Neuronal stem cell (in vitro differentiated cells): ENCODE results near the gene VWC2L.

ENCODE experiments used
- DNase-seq: peaks from one replicate; pipeline ENCODE4 v3.0.0-alpha.2; 2013; ENCODE audit warnings: low spot score
- H2AFZ ChIP-seq: one replicate; pipeline ENCODE4 v1.6.1; 2013; ENCODE audit warnings: mild to moderate bottlenecking, low read length, inconsistent platforms
- H2AK5ac ChIP-seq: 2 replicates; pipeline ENCODE4 v1.6.1; 2013; ENCODE audit warnings: low read depth, mild to moderate bottlenecking, inconsistent platforms, low read length, moderate library complexity, mixed read lengths
- H2BK120ac ChIP-seq: 2 replicates; pipeline ENCODE4 v1.6.1; 2013; ENCODE audit warnings: low read depth, mild to moderate bottlenecking, inconsistent platforms, low read length, moderate library complexity, mixed read lengths
- H2BK12ac ChIP-seq: one replicate; pipeline ENCODE4 v1.6.1; 2013; ENCODE audit warnings: low read length, inconsistent platforms
- H2BK15ac ChIP-seq: 2 replicates; pipeline ENCODE4 v1.6.1; 2013; ENCODE audit warnings: mild to moderate bottlenecking, low read length, inconsistent platforms, mixed read lengths
- H2BK5ac ChIP-seq: one replicate; pipeline ENCODE4 v1.6.1; 2013; ENCODE audit warnings: inconsistent platforms, mild to moderate bottlenecking, low read length, moderate library complexity
- H3K14ac ChIP-seq: one replicate; pipeline ENCODE4 v1.6.1; 2013; ENCODE audit warnings: low read length, inconsistent platforms
- H3K18ac ChIP-seq: 2 replicates; pipeline ENCODE4 v1.6.1; 2013; ENCODE audit warnings: low read length, inconsistent platforms
- H3K23ac ChIP-seq: 2 replicates; pipeline ENCODE4 v1.6.1; 2013; ENCODE audit warnings: low read depth, mild to moderate bottlenecking, mixed read lengths, low read length, inconsistent platforms; ENCODE audit not compliant: poor library complexity
- H3K27ac ChIP-seq: replicated peaks from 3 replicates; pipeline ENCODE4 v1.5.1; 2013; ENCODE audit warnings: low read length, inconsistent platforms
- H3K27me3 ChIP-seq, 3 experiments: 2 replicates each; pipeline ENCODE4 v1.6.1; 2013; ENCODE audit warnings: low read length in 3 of 3, mild to moderate bottlenecking in 2 of 3, inconsistent platforms in 1 of 3, low read depth in 1 of 3, mixed read lengths in 1 of 3, moderate library complexity in 1 of 3; ENCODE audit not compliant: control insufficient read depth in 3 of 3, insufficient read depth in 3 of 3
- H3K36me3 ChIP-seq, 2 donors: replicated peaks in 1 of 2; 2 replicates each; pipeline ENCODE4 v1.6.1; 2013; ENCODE audit warnings: low read length in 2 of 2; ENCODE audit not compliant: control insufficient read depth in 2 of 2, insufficient read depth in 2 of 2
- H3K4ac ChIP-seq: 2 replicates; pipeline ENCODE4 v1.6.1; 2013; ENCODE audit warnings: inconsistent platforms, mild to moderate bottlenecking, low read length, moderate library complexity
- H3K4me1 ChIP-seq, 2 donors: 1 replicate in 1 of 2; 2 replicates in 1 of 2; pipeline ENCODE4 v1.6.1; 2013; ENCODE audit warnings: low read length in 2 of 2, low read depth in 1 of 2; ENCODE audit not compliant: control insufficient read depth in 2 of 2, insufficient read depth in 1 of 2
- H3K4me2 ChIP-seq: one replicate; pipeline ENCODE4 v1.6.1; 2013; ENCODE audit warnings: mild to moderate bottlenecking, low read length, inconsistent platforms; ENCODE audit not compliant: insufficient read depth, poor library complexity, severe bottlenecking
- H3K4me3 ChIP-seq, 2 donors: 2 replicates each; pipeline ENCODE4 v1.5.1; 2013; ENCODE audit warnings: low read length in 2 of 2, mild to moderate bottlenecking in 2 of 2, inconsistent platforms in 1 of 2, moderate library complexity in 1 of 2
- H3K79me1 ChIP-seq: one replicate; pipeline ENCODE4 v1.6.1; 2013; ENCODE audit warnings: low read depth, mild to moderate bottlenecking, inconsistent platforms, low read length, moderate library complexity
- H3K9ac ChIP-seq: one replicate; pipeline ENCODE4 v1.6.1; 2013; ENCODE audit warnings: mild to moderate bottlenecking, low read depth, low read length, inconsistent platforms; ENCODE audit not compliant: poor library complexity
- H3K9me3 ChIP-seq, 2 donors: replicated peaks in 1 of 2; 2 replicates each; pipeline versions ENCODE3 to v1.6.1; 2013; ENCODE audit warnings: low read length in 2 of 2, mild to moderate bottlenecking in 2 of 2, inconsistent platforms in 1 of 2, low read depth in 1 of 2, mixed read lengths in 1 of 2, moderate library complexity in 1 of 2; ENCODE audit not compliant: control insufficient read depth in 2 of 2, insufficient read depth in 1 of 2
- H4K8ac ChIP-seq: one replicate; pipeline ENCODE4 v1.6.1; 2013; ENCODE audit warnings: low read depth, mild to moderate bottlenecking, inconsistent platforms, low read length, moderate library complexity
- H4K91ac ChIP-seq: one replicate; pipeline ENCODE4 v1.6.1; 2013; ENCODE audit warnings: low read length, low read depth, mild to moderate bottlenecking, inconsistent platforms; ENCODE audit not compliant: poor library complexity
- WGBS, 2 donors: extraction: QIAGEN DNeasy Blood & Tissue Kit; methylation state at CpG; one replicate each; pipeline ENCODE4 v1.1.7; 2013; ENCODE audit warnings: missing lambda C conversion rate in 2 of 2, mixed read lengths in 1 of 2; ENCODE audit not compliant: insufficient read length in 2 of 2, insufficient replicate concordance in 1 of 2; ENCODE audit errors: extremely low coverage in 2 of 2; 5-methylcytosine and 5-hydroxymethylcytosine counted together

Gene VWC2L

DNA sequence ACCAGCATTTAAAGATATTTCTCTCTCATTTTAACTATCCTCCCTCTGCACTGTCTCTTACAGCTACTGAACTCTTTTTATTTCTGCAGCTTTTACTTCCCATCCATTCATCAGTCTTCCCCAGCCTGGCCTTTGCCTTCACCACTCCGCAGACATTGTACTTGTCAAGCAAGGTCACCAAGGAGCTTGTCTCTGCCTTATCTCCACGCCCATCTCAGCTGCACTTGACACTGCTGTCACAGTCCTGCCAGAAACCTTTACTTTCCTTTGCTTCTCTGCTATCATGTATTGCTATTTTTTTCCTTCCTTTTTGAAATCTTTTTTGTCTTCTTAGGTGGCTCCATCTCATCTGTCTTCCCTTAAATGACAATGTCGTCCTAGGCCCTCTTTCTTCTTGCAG, 147.0 kb downstream of the VWC2L start:
- Histone ChIP-seq H3K9ac (no peak overlapping the region), H3K4me2 (no peak overlapping the region)

DNA sequence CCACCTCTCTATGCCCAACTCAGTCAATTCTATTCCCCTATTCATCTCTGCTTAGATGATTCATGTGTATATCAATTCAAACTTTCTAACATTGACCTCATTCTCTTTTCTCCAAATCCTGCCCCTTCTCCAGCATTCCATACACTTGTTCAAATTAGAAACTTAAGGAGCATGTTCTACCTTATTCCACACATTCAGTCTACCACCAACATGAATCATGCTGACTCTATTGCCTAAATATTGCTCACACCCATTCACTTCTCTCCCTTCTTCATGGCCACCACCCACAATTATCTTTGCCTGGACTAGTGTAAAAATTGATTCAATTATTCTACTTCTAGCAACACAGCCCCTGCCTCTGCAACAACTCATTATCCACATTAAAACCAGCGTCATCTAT, 147.5 kb downstream of the VWC2L start:
- H3K79me1 ChIP-seq, result no peaks in the 10 kb centered on the region
- H3K36me3 ChIP-seq, result no peaks in the 10 kb centered on the region
- no peak overlapping the region for H3K4me2 ChIP-seq
- no peak overlapping the region for H2AK5ac ChIP-seq
- H3K4me3 ChIP-seq, result no peak overlapping the region
- no peak overlapping the region for H3K9ac ChIP-seq
- H4K91ac ChIP-seq, result no peak overlapping the region
- H2BK15ac ChIP-seq, result no peak overlapping the region
- H3K14ac ChIP-seq, result no peak overlapping the region
- H3K4ac ChIP-seq, result no peak overlapping the region
- H3K27ac ChIP-seq, result no peak overlapping the region
- H2BK12ac ChIP-seq, result no peak overlapping the region
- no peak overlapping the region for H3K18ac ChIP-seq
- no peaks in the 10 kb centered on the region for H3K27me3 ChIP-seq
- H2BK120ac ChIP-seq, result no peak overlapping the region
- peaks cover 0 to 4% of the 10 kb centered on the region in 2 donors for H3K4me1 ChIP-seq
- H2AFZ ChIP-seq, result no peak overlapping the region
- H4K8ac ChIP-seq, result no peak overlapping the region
- no peak for DNase-seq
- peaks cover 0 to 6% of the 10 kb centered on the region in 2 donors for H3K9me3 ChIP-seq
- H2BK5ac ChIP-seq, result no peak overlapping the region
- H3K23ac ChIP-seq, result no peak overlapping the region
- WGBS, 2 donors, result no CpG with 5 or more reads among the region's 1 CpG

More for the DNA sequence above, 147.0 kb downstream of the VWC2L start:
- no peak overlapping the region for H2BK120ac ChIP-seq
- no peak overlapping the region for H3K14ac ChIP-seq
- no peak overlapping the region for H2BK12ac ChIP-seq
- no peaks in the 10 kb centered on the region for H3K27me3 ChIP-seq
- no peak for DNase-seq
- WGBS, 2 donors, result no CpG with 5 or more reads among the region's 3 CpGs
- H2AFZ ChIP-seq, result no peak overlapping the region
- no peak overlapping the region for H4K91ac ChIP-seq
- H3K9me3 ChIP-seq, result peaks cover 0 to 6% of the 10 kb centered on the region in 2 donors
- H3K4ac ChIP-seq, result no peak overlapping the region
- H3K18ac ChIP-seq, result no peak overlapping the region
- H2AK5ac ChIP-seq, result no peak overlapping the region
- H3K4me1 ChIP-seq, result peaks cover 0 to 4% of the 10 kb centered on the region in 2 donors
- H3K4me3 ChIP-seq, result no peak overlapping the region
- no peak overlapping the region for H3K23ac ChIP-seq
- no peaks in the 10 kb centered on the region for H3K79me1 ChIP-seq
- no peak overlapping the region for H4K8ac ChIP-seq
- no peak overlapping the region for H3K27ac ChIP-seq
- no peak overlapping the region for H2BK15ac ChIP-seq
- no peak overlapping the region for H2BK5ac ChIP-seq
- no peaks in the 10 kb centered on the region for H3K36me3 ChIP-seq

DNA sequence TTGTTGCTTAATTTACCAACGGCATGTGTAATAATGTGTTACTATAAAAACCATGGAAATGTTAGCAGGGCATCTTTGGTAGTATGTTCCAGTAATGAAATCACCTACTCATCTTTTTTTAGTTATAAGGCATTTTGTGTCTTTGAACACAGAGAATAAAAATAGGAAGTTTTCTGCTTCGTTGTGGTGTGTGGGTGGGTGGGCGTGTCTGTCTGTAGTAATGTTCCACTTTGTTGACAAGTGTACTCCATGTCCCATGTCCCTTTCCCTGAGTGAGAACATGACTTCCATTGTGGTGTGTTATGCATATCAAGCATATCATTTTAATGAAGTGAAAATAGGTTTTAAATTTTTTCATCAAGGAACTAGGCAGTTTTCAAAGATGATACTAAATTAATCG, 149.3 kb downstream of the VWC2L start:
- Histone ChIP-seq H2AK5ac (no peak overlapping the region), H3K18ac (no peak overlapping the region), H3K27me3 (no peaks in the 10 kb centered on the region), H4K8ac (no peak overlapping the region), H3K4me2 (no peak overlapping the region), H2BK120ac (no peak overlapping the region), H2BK15ac (no peak overlapping the region), H3K79me1 (no peaks in the 10 kb centered on the region), H3K27ac (no peak overlapping the region), H3K4me1 (peaks cover 0 to 4% of the 10 kb centered on the region in 2 donors), H3K9ac (no peak overlapping the region), H3K23ac (no peak overlapping the region), H3K4ac (no peak overlapping the region), H2AFZ (no peak overlapping the region), H4K91ac (no peak overlapping the region), H2BK5ac (no peak overlapping the region), H3K9me3 (peaks cover 0 to 10% of the 10 kb centered on the region in 2 donors), H3K14ac (no peak overlapping the region), H3K4me3 (no peak overlapping the region), H2BK12ac (no peak overlapping the region), H3K36me3 (no peaks in the 10 kb centered on the region)
- no peak for DNase-seq
- no CpG with 5 or more reads among the region's 4 CpGs for WGBS, 2 donors

DNA sequence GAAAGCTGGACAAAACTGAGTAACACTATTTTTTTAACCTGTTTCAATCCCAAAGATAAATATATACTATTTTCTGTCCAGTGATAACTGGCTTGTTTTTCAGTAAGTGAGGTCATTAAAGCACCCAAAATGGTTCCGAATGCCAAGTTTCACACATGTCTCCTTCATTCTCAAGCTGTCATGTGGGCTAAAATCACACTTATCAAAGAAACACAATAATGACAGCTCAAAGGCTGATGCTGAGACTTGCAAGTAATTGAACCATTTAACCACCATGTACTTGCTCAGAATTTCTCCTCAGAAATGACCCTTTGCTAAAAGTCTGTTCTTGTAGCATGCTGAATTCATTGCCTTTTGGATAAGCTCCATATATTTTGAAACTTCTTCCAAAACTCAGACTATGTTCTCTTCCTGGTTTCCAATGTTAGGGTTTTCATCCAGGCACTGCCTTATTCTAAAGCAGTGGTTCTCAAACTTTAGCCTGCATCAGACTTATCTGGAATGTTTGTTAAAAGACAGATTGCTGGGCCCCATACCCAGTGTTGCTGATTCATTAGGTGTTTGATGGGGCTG, 149.8 kb downstream of the VWC2L start:
- no peak for DNase-seq
- no peak overlapping the region for H3K14ac ChIP-seq
- H4K91ac ChIP-seq, result no peak overlapping the region
- peaks cover 0 to 10% of the 10 kb centered on the region in 2 donors for H3K9me3 ChIP-seq
- no peaks in the 10 kb centered on the region for H3K27me3 ChIP-seq
- H3K9ac ChIP-seq, result no peak overlapping the region
- no peak overlapping the region for H2AK5ac ChIP-seq
- H3K4me1 ChIP-seq, result peaks cover 0 to 4% of the 10 kb centered on the region in 2 donors
- H3K18ac ChIP-seq, result no peak overlapping the region
- H3K4me2 ChIP-seq, result no peak overlapping the region
- H2BK12ac ChIP-seq, result no peak overlapping the region
- no peak overlapping the region for H2AFZ ChIP-seq
- no peak overlapping the region for H3K23ac ChIP-seq
- H3K79me1 ChIP-seq, result no peaks in the 10 kb centered on the region
- no peaks in the 10 kb centered on the region for H3K36me3 ChIP-seq
- H2BK15ac ChIP-seq, result no peak overlapping the region
- H3K27ac ChIP-seq, result no peak overlapping the region
- H3K4me3 ChIP-seq, result no peak overlapping the region
- WGBS, 2 donors, result no CpG with 5 or more reads among the region's 1 CpG
- no peak overlapping the region for H2BK120ac ChIP-seq
- H3K4ac ChIP-seq, result no peak overlapping the region
- no peak overlapping the region for H4K8ac ChIP-seq
- no peak overlapping the region for H2BK5ac ChIP-seq
